Activated CD8-positive, alpha-beta memory T cell treated with anti-CD3 and anti-CD28 coated beads, Interleukin-2, amount 50 U/mL, for 1 hour (primary cell): ENCODE data around the gene EXOSC1.
"Not testable (repeated sequence)": the region's sequence is repeated elsewhere in the genome, so short reads cannot be mapped to it uniquely, and the experiment has no call there.

ENCODE experiments used
- DNase-seq: peaks from one replicate; pipeline ENCODE4 v3.0.0-alpha.2; 2020; ENCODE audit errors: extremely low read depth

Gene EXOSC1

GRCh38 chr10:97408496-97408992, 37.3 kb downstream of the EXOSC1 start:
- no peak for DNase-seq

- no peak for DNase-seq
Observed at GRCh38 chr10:97407952-97408248, 37.9 kb downstream of the EXOSC1 start.

GRCh38 chr10:97407211-97407951, 38.4 kb downstream of the EXOSC1 start:
- no peak for DNase-seq

GRCh38 chr10:97406483-97406882, 39.3 kb downstream of the EXOSC1 start:
- not testable (repeated sequence) for DNase-seq

GRCh38 chr10:97406064-97406463, 39.7 kb downstream of the EXOSC1 start:
- no peak for DNase-seq

GRCh38 chr10:97404044-97404443, 41.8 kb downstream of the EXOSC1 start:
- no peak for DNase-seq

- no peak for DNase-seq
Observed at GRCh38 chr10:97401455-97401919, 44.3 kb downstream of the EXOSC1 start.

GRCh38 chr10:97400665-97401454, 44.9 kb downstream of the EXOSC1 start, which contains the start of gene RRP12:
Gene RRP12, minus strand, starts transcription at chr10:97401340. Its CDS starts 109 bp downstream, at chr10:97401231.
- DNase-seq, result peak; percentile 81

GRCh38 chr10:97399843-97400545, 45.8 kb downstream of the EXOSC1 start:
- no peak for DNase-seq

- no peak for DNase-seq
Observed at GRCh38 chr10:97396056-97396455, 49.8 kb downstream of the EXOSC1 start.

GRCh38 chr10:97393034-97393573, 52.7 kb downstream of the EXOSC1 start:
- no peak for DNase-seq

- DNase-seq, result no peak
Observed at GRCh38 chr10:97390091-97390490, 55.7 kb downstream of the EXOSC1 start.

- no peak for DNase-seq
Observed at GRCh38 chr10:97388152-97388551, 57.7 kb downstream of the EXOSC1 start.
